GM19193 (cell line): Measurements from ENCODE around the gene NUP205.
A peak's percentile ranks its signal among the peaks of the same experiment; 100 is the strongest.

Experiments
- POLR2A ChIP-seq: IDR thresholded peaks from 4 replicates; pipeline ENCODE4 v1.6.1; 2011; ENCODE audit not compliant: insufficient read depth, insufficient read length; ENCODE audit errors: extremely low read depth

Gene NUP205

GRCh38 chr7:135557455-135558336, at the start of gene NUP205:
TSS of gene NUP205 (plus strand) at chr7:135557917. CDS start at chr7:135557945, 28 bp downstream.
- TF ChIP-seq POLR2A, result peak; percentile 82

- TF ChIP-seq POLR2A, result no peak
These were observed 48.7 kb upstream of the NUP205 start for GRCh38 chr7:135508883-135509588.

DNA sequence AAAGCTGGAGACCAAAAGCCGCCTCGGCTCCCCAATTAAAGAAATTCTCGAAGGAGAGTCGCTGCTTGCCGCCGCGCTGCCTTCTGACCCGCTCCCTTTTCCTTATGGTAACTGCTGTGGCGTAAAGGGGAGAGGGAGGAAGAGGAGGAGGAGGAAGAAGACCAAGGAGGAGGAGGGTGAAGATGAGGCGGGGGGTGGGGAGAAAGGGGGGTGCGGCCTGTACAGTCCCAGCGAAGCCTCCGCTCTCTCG, 48.2 kb upstream of the NUP205 start:
- TF ChIP-seq POLR2A, result no peak

DNA sequence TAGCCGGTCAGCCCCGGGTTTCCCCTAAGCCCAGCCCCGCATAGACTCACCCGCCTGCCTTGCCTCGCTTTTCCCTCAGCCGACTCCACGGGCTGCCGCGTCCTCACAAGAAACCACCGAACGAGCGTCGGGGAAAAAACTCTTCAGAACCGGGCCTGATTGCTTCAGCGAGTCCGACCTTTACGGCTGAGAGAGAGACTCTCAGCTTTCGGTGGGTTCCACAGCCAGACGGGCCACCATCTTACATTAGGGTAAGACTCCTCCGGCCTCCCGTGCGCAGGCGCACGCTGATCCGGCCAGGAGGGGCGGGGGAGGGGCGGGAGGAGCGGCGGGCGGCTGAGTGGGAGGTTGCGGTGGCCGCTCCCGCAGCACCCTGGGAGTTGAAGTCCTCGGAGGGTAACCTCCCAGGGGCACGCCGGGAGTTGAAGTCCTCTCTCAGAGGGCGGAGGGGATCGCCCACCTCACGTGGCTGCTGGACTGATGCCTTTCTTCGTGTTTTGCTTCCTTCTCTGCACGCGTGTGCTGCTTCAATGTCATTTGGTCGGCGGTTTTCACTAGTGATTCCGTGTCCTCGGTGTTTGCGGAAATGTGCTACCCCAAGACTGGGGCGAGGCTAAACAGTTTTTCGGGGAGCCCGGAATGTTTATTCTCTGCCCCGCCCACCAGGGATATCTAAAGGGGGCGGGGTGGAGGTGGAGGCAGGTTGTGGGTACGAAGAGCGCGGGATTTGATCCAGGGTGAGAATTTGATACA, 47.7 kb upstream of the NUP205 start, which contains the start of gene CNOT4:
Gene CNOT4, minus strand, starts transcription at position 264 of the 753 bp plus-strand sequence. CDS start 71,771 bp downstream, outside the sequence.
- TF ChIP-seq POLR2A, result peak; percentile 88

GRCh38 chr7:135510592-135511183, 47.0 kb upstream of the NUP205 start:
- TF ChIP-seq POLR2A, result no peak

DNA sequence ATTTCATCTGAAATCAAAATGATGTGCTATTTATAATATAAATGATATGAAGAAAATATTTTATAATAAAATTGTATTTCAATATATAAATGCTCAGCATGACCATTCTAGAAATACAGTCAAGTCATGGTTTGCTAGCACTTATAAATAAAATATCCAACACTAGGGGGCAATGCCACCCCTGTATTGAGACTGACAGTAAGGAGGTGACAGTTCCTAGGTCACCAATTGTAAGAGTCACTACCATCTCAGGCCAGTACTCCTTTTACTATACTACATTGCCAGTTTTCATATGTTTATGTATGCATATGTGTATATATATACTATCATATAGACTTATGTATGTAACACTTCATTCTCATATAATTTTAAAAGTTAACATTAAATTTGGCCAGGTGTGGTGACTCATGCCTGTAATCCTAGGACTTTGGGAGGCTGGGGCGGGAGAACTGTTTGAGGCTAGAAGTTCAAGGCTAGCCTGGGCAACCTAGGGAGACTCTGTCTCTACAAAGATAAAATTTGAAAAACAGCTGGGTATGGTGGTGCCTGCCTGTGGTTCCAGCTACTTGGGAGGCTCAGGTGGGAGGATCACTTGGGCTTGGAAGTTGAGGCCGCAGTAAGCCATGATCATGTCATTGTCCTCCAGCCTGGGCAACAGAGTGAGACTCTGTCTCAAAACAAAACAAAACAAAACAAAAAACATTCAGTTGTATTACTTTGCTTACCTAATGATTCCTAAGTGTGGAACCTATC, 45.4 kb upstream of the NUP205 start:
- no peak for TF ChIP-seq POLR2A

- TF ChIP-seq POLR2A, result no peak
These were observed 42.9 kb upstream of the NUP205 start for GRCh38 chr7:135514856-135515255.

DNA sequence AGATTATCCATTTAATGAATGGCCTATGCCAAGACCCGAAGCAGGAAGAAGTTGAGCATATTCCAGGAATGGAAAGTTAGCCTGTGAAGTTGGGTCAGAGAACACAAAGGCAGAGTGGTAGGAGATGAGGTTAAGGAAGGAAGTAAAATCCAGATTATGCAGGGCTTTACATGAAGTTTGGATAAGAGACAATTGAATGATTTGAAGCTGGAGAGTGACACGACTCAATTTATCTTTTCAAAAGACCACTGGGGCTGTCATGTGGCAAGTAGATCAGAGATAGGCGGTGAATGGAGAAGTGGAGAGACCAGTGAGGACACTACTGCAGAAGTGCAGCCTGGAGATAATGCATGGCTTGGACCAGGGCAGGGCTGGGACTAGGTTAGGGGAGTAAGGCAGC, 40.7 kb upstream of the NUP205 start:
- no peak for TF ChIP-seq POLR2A

DNA sequence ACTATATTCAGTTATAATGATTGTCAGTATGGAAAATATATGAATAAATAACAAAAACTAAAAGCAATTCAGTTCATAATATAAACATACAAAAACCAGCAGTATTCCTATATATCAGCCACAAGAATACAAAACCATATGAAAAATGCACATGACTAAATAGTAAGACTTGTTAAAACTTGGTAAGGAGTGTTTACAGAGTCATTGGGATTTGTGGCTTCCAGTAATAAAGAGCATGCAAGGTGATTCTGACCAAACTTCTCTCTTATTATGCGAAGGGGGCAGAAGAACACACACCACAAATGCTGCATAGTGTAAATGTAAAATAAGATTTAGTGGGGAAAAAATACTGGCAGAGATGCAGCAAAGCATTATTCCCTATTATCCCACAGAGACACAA, 39.0 kb upstream of the NUP205 start:
- no peak for TF ChIP-seq POLR2A

DNA sequence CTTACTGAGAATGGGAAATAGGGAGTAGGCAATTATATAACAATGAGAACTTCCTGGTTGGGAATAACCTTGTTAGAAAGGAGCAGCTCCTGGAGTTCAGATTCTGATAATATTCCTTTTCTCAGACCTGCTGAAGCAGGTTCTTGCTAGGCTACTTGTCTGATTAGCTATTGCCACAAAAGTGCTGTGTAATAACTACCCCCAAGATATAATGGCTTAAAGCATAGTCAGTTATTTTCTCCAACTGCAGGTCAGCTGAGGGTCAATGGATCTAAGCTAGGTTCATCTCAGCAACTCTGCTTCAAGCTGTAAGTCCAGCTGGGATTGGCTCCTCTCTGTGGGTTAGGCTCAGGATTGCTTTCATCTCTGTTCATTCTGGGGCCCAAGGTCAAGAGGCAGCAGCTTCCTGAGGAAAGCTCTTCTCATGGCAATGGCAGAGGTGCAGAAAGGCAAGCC, 38.5 kb upstream of the NUP205 start:
- no peak for TF ChIP-seq POLR2A

DNA sequence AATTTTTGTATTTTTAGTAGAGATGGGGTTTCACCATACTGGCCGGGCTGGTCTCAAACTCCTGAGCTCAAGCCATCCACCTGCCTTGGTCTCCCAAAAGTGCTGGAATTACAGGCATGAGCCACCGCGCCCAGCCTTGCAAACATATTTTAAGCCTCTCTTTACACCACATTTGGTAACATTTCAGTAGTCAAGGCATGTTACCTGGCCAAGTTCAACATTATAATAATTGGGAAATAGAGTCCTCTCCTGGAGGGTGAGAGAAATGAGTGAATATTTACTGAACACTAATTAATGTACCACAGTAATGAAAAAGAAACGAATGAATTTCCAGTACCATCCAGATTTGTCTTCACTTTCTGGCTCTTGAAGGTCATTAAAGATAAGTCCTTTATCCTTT, 37.8 kb upstream of the NUP205 start:
- no peak for TF ChIP-seq POLR2A

DNA sequence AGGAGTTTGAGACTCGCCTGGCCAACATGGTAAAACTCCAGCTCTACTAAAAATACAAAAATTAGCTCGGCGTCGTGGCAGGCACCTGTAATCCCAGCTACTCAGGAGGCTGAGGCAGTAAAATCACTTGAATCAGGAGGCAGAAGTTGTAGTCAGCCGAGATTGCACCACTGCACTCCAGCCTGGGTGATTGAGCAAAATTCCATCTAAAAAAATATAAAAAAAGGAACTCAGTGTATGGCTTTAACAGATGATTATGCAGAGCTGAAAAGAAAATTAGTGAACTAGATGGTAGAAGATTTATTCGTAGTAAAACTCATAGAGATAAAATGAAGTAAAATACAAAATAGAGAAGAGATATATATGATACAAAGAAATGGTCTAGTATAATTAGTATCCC, 35.2 kb upstream of the NUP205 start:
- no peak for TF ChIP-seq POLR2A

GRCh38 chr7:135523146-135523545, 34.6 kb upstream of the NUP205 start:
- TF ChIP-seq POLR2A, result no peak

GRCh38 chr7:135525426-135525825, 32.3 kb upstream of the NUP205 start:
- TF ChIP-seq POLR2A, result no peak
